HEK293 (cell line): ENCODE results near the gene LMOD3.

Experiments
- CTCF ChIA-PET: fragments of 350-600 bp; formaldehyde crosslinking; extraction: SDS; loops from one replicate; lab custom pipeline; 2021; ENCODE audit warnings: antibody characterized with exemption; lab: Yijun Ruan, JAX
- POLR2A ChIA-PET: fragments of 300-600 bp; formaldehyde crosslinking; extraction: SDS; loops from one replicate; lab custom pipeline; 2020; ENCODE audit warnings: antibody characterized with exemption, inconsistent platforms; lab: Yijun Ruan, JAX
- H3K27ac ChIP-seq: fragments of 200-500 bp; sonication (Bioruptor generic); 2 replicates; pipeline ENCODE4 v1.5.1; 2014; ENCODE audit warnings: low read depth, low read length, control low read depth, inconsistent platforms; ENCODE audit errors: extremely low read depth
- H3K36me3 ChIP-seq, 2 experiments: fragments of 200-500 bp in 1 of 2; sonication (Bioruptor generic) in 1 of 2; 1 replicate in 1 of 2; 2 replicates in 1 of 2; pipeline ENCODE4 v1.5.1; 2014 to 2017; ENCODE audit warnings: inconsistent platforms in 2 of 2, low read length in 2 of 2; ENCODE audit not compliant: control insufficient read depth in 2 of 2, insufficient read depth in 1 of 2
- H3K4me1 ChIP-seq: fragments of 200-500 bp; sonication (Bioruptor generic); 2 replicates; pipeline ENCODE4 v1.5.1; 2014; ENCODE audit warnings: mild to moderate bottlenecking, low read length, inconsistent platforms; ENCODE audit not compliant: control insufficient read depth, insufficient read depth
- H3K4me3 ChIP-seq: 2 replicates; pipeline ENCODE4 v1.5.1; 2011; ENCODE audit warnings: low read depth, mild to moderate bottlenecking, control low read depth, low read length, moderate library complexity
- H3K9me3 ChIP-seq: fragments of 200-500 bp; sonication (Bioruptor generic); 2 replicates; pipeline ENCODE4 v1.5.1; 2014; ENCODE audit warnings: low read depth, low read length, inconsistent platforms; ENCODE audit not compliant: control insufficient read depth, insufficient read depth
- GLI2 ChIP-seq: fragments of 450-650 bp; formaldehyde crosslinking; IDR thresholded peaks from 2 replicates; pipeline ENCODE4; 2017; ENCODE audit warnings: missing biosample characterization, missing genetic modification characterization, low read depth, borderline replicate concordance
- KLF10 ChIP-seq: fragments of 450-650 bp; IDR thresholded peaks from 2 replicates; pipeline ENCODE4 v1.5.1; 2018; ENCODE audit warnings: missing biosample characterization, mild to moderate bottlenecking, missing genetic modification characterization
- MYNN ChIP-seq: fragments of 450-650 bp; formaldehyde crosslinking; IDR thresholded peaks from 2 replicates; pipeline ENCODE4 v1.5.1; 2016; ENCODE audit warnings: missing biosample characterization, missing genetic modification characterization, borderline replicate concordance
- REPIN1 ChIP-seq: fragments of 450-650 bp; formaldehyde crosslinking; IDR thresholded peaks from 2 replicates; pipeline ENCODE4 v1.5.1; 2017; ENCODE audit warnings: missing biosample characterization, missing genetic modification characterization, low read depth
- SP7 ChIP-seq: fragments of 450-650 bp; formaldehyde crosslinking; IDR thresholded peaks from 2 replicates; pipeline ENCODE4 v1.5.1; 2016; ENCODE audit warnings: missing biosample characterization, missing genetic modification characterization
- ZBTB17 ChIP-seq: fragments of 450-650 bp; formaldehyde crosslinking; IDR thresholded peaks from 2 replicates; pipeline ENCODE4 v1.5.1; 2016; ENCODE audit warnings: missing biosample characterization, missing genetic modification characterization
- ZBTB48 ChIP-seq: fragments of 450-650 bp; formaldehyde crosslinking; IDR thresholded peaks from 2 replicates; pipeline ENCODE4 v1.5.1; 2016; ENCODE audit warnings: missing biosample characterization, missing genetic modification characterization
- ZFP69B ChIP-seq: fragments of 450-650 bp; formaldehyde crosslinking; IDR thresholded peaks from 2 replicates; pipeline ENCODE4 v1.5.1; 2016; ENCODE audit warnings: missing biosample characterization, missing genetic modification characterization
- ZNF169 ChIP-seq: fragments of 450-650 bp; formaldehyde crosslinking; IDR thresholded peaks from 2 replicates; pipeline ENCODE4 v1.5.1; 2016; ENCODE audit warnings: missing biosample characterization, missing genetic modification characterization
- ZNF302 ChIP-seq: fragments of 450-650 bp; formaldehyde crosslinking; IDR thresholded peaks from 2 replicates; pipeline ENCODE4 v1.5.1; 2016; ENCODE audit warnings: missing biosample characterization, missing genetic modification characterization, low read depth
- ZNF521 ChIP-seq: fragments of 450-650 bp; formaldehyde crosslinking; IDR thresholded peaks from 2 replicates; pipeline ENCODE4 v1.5.1; 2017; ENCODE audit warnings: missing biosample characterization, mild to moderate bottlenecking, missing genetic modification characterization
- ZNF600 ChIP-seq: fragments of 450-650 bp; formaldehyde crosslinking; IDR thresholded peaks from 2 replicates; pipeline ENCODE4 v1.5.1; 2016; ENCODE audit warnings: missing biosample characterization, missing genetic modification characterization
- TF ChIP-seq, protein P1 (sequence below): fragments of 450-650 bp; IDR thresholded peaks from 2 replicates; pipeline ENCODE4 v1.5.1; 2018; ENCODE audit warnings: missing biosample characterization, missing genetic modification characterization
- TF ChIP-seq, protein P2 (sequence below): fragments of 450-650 bp; formaldehyde crosslinking; IDR thresholded peaks from 2 replicates; pipeline ENCODE4 v1.5.1; 2016; ENCODE audit warnings: missing biosample characterization, missing genetic modification characterization
- TF ChIP-seq, protein P3 (sequence below): fragments of 450-650 bp; formaldehyde crosslinking; IDR thresholded peaks from 2 replicates; pipeline ENCODE4 v1.5.1; 2016; ENCODE audit warnings: missing biosample characterization, missing genetic modification characterization

The LMOD3 gene

DNA sequence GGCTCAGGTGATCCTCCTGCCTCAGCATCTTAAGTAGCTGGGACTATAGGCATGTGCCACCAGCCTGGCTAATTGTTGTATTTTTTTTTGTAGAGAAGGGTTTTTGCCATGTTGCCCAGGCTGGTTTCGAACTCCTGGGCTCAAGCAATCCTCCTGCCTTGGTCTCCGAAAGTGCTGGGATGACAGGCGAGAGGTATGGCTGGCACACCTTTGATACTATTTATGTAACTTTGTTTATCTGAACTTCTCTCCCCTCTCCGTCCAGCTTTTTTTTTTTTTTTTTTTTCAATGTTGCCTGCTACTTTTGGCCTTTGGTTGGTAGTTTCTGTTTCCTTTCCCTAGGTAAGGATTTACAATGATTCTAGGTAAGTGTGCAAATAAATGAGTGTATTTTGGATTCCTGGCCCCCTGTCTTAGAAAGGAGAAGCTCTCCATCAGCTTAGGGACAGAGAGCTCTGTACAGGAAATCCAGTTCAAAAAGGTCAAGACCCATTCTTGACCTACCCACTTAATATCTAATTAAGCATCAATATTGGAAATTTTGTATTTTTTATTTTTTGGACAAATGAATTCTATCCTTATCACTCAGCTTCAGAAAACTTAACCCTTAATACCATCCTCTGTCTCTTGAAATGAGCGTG lies 30.9 kb downstream of the LMOD3 start:
- no peak overlapping the region for H3K4me3 ChIP-seq
- ChIA-PET POLR2A (no interaction called here), CTCF (interaction anchor here (0.7 kb wide), 1 partner anchor 40 kb away, joined by 3 read pairs; no protein-coding TSS in a partner anchor)
- H3K9me3 ChIP-seq: no peaks in the 10 kb centered on the region
- H3K27ac ChIP-seq: no peak overlapping the region
- H3K36me3 ChIP-seq: peaks cover 0 to 27% of the 10 kb centered on the region in 2 experiments; a peak in 1 of 3 replicates
- TF ChIP-seq KLF10 (tag by site-specific recombination) (no peak), ZNF302 (tag by site-specific recombination) (no peak), SP7 (tag by site-specific recombination) (no peak), ZNF169 (tag by site-specific recombination) (no peak), ZFP69B (no peak)
- TF ChIP-seq, protein P1, sequence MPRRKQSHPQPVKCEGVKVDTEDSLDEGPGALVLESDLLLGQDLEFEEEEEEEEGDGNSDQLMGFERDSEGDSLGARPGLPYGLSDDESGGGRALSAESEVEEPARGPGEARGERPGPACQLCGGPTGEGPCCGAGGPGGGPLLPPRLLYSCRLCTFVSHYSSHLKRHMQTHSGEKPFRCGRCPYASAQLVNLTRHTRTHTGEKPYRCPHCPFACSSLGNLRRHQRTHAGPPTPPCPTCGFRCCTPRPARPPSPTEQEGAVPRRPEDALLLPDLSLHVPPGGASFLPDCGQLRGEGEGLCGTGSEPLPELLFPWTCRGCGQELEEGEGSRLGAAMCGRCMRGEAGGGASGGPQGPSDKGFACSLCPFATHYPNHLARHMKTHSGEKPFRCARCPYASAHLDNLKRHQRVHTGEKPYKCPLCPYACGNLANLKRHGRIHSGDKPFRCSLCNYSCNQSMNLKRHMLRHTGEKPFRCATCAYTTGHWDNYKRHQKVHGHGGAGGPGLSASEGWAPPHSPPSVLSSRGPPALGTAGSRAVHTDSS (tag by site-specific recombination): no peak
- TF ChIP-seq, protein P2, sequence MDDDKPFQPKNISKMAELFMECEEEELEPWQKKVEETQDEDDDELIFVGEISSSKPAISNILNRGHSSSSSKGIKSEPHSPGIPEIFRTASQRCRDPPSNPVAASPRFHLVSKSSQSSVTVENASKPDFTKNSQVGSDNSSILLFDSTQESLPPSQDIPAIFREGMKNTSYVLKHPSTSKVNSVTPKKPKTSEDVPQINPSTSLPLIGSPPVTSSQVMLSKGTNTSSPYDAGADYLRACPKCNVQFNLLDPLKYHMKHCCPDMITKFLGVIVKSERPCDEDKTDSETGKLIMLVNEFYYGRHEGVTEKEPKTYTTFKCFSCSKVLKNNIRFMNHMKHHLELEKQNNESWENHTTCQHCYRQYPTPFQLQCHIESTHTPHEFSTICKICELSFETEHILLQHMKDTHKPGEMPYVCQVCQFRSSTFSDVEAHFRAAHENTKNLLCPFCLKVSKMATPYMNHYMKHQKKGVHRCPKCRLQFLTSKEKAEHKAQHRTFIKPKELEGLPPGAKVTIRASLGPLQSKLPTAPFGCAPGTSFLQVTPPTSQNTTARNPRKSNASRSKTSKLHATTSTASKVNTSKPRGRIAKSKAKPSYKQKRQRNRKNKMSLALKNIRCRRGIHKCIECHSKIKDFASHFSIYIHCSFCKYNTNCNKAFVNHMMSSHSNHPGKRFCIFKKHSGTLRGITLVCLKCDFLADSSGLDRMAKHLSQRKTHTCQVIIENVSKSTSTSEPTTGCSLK: no peak
- H3K4me1 ChIP-seq: peaks cover 4% of the 10 kb centered on the region; the same call in 1 of the 2 replicates

DNA sequence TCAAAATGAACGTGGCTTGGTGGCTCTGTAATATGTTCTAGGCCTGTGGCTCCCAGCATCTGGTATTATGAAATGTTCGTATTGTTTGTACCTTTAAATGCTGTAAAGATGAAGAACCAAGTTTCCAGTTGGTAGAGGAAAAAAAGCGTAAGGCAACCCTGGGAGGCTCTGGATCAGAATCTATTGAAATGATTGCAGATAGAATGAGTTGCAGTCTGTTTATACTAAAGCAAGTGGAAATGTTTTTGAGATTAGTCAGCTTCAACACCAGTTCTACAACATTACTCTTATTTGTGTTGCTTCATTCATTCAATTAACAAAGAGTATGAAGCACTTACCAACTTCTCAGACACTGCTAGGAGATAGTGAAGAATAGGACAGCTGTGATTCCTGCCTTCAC lies 32.4 kb downstream of the LMOD3 start:
- H3K36me3 ChIP-seq: peaks cover 0 to 20% of the 10 kb centered on the region in 2 experiments; a peak in 1 of 3 replicates
- H3K4me3 ChIP-seq: no peak overlapping the region
- CTCF ChIA-PET: interaction anchor here (0.7 to 1.2 kb wide), 2 partner anchors 31 to 267 kb away, joined by 3 to 5 read pairs; no protein-coding TSS in a partner anchor
- H3K27ac ChIP-seq: no peak overlapping the region
- no peak for TF ChIP-seq REPIN1
- TF ChIP-seq ZBTB17: peak; percentile 59; the same call in 1 of the 2 replicates
- H3K9me3 ChIP-seq: no peaks in the 10 kb centered on the region
- POLR2A ChIA-PET: no interaction called here
- H3K4me1 ChIP-seq: peaks cover 4% of the 10 kb centered on the region; the same call in 1 of the 2 replicates

DNA sequence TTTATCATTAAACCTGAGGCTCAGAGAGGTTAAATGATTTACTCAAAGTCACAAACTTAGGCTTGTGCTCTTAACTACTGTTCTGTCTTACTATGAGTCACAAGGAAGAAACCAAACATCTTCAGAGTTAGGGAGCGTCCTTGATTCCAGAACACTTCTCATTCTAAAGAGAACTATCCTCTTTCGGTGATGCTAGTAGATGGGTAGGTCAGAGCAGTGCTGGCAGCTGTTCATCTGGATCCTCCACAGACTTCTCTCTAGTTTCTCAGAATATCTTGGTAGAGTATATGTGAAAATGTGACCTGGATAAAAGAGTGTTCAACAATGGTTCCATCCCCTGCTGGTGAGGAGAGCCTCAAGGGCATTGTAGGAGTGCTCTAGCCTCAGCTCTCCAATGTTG lies 34.3 kb downstream of the LMOD3 start:
- ChIA-PET POLR2A (no interaction called here), CTCF (no interaction called here)
- Histone ChIP-seq H3K27ac (no peak overlapping the region), H3K9me3 (no peaks in the 10 kb centered on the region), H3K4me3 (no peak overlapping the region), H3K36me3 (peaks cover 0 to 7% of the 10 kb centered on the region in 2 experiments; a peak in 1 of 3 replicates), H3K4me1 (peaks cover 4% of the 10 kb centered on the region; the same call in 1 of the 2 replicates)
- TF ChIP-seq GLI2 (tag by site-specific recombination): no peak
- peak; percentile 48; the same call in 1 of the 2 replicates for TF ChIP-seq ZBTB48 (tag by site-specific recombination)
- TF ChIP-seq, protein P3, sequence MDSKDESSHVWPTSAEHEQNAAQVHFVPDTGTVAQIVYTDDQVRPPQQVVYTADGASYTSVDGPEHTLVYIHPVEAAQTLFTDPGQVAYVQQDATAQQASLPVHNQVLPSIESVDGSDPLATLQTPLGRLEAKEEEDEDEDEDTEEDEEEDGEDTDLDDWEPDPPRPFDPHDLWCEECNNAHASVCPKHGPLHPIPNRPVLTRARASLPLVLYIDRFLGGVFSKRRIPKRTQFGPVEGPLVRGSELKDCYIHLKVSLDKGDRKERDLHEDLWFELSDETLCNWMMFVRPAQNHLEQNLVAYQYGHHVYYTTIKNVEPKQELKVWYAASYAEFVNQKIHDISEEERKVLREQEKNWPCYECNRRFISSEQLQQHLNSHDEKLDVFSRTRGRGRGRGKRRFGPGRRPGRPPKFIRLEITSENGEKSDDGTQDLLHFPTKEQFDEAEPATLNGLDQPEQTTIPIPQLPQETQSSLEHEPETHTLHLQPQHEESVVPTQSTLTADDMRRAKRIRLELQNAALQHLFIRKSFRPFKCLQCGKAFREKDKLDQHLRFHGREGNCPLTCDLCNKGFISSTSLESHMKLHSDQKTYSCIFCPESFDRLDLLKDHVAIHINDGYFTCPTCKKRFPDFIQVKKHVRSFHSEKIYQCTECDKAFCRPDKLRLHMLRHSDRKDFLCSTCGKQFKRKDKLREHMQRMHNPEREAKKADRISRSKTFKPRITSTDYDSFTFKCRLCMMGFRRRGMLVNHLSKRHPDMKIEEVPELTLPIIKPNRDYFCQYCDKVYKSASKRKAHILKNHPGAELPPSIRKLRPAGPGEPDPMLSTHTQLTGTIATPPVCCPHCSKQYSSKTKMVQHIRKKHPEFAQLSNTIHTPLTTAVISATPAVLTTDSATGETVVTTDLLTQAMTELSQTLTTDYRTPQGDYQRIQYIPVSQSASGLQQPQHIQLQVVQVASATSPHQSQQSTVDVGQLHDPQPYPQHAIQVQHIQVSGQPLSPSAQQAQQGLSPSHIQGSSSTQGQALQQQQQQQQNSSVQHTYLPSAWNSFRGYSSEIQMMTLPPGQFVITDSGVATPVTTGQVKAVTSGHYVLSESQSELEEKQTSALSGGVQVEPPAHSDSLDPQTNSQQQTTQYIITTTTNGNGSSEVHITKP: peak; percentile 94
- TF ChIP-seq ZNF521 (tag by site-specific recombination): no peak
- peak; percentile 93 for TF ChIP-seq ZNF600
- TF ChIP-seq MYNN (tag by site-specific recombination): no peak
